Fibroblast of lung (primary cell): Measurements from ENCODE around the gene CAMKMT. TPM values are rescaled to one million over a fixed set of nuclear protein-coding genes. Genes with fewer than 3 reads are reported as not detected.
A peak's percentile ranks its signal among the peaks of the same experiment; 100 is the strongest.

Experiments
- DNase-seq, 2 donors: peaks; one replicate each; pipeline versions ENCODE4 v3.0.0 to v3.0.0-alpha.2; 2010; ENCODE audit warnings: low read depth in 2 of 2
- H2AFZ ChIP-seq: 2 replicates; pipeline ENCODE4 v1.5.1; 2012; ENCODE audit warnings: low read length, control low read depth, inconsistent platforms
- H3K27ac ChIP-seq: 2 replicates; pipeline ENCODE4 v1.5.1; 2011; ENCODE audit warnings: low read length, control low read depth; ENCODE audit not compliant: insufficient read depth
- H3K27me3 ChIP-seq: 2 replicates; pipeline ENCODE4 v1.5.1; 2011; ENCODE audit warnings: mild to moderate bottlenecking, low read length; ENCODE audit not compliant: control insufficient read depth, insufficient read depth
- H3K36me3 ChIP-seq: 2 replicates; pipeline ENCODE4 v1.5.1; 2011; ENCODE audit warnings: low read length; ENCODE audit not compliant: control insufficient read depth, insufficient read depth
- H3K4me1 ChIP-seq: 2 replicates; pipeline ENCODE4 v1.5.1; 2011; ENCODE audit warnings: low read length; ENCODE audit not compliant: control insufficient read depth, insufficient read depth; ENCODE audit errors: extremely low read depth
- H3K4me2 ChIP-seq: 2 replicates; pipeline ENCODE4 v1.5.1; 2011; ENCODE audit warnings: low read length, control low read depth; ENCODE audit not compliant: insufficient read depth; ENCODE audit errors: extremely low read depth
- H3K4me3 ChIP-seq, 4 experiments: fragments of 200-600 bp in 1 of 4; sonication (generic) in 1 of 4; replicated peaks in 1 of 4; 2 replicates each; pipeline ENCODE4 v1.5.1; 2011 to 2016; ENCODE audit warnings: low read length in 4 of 4, low read depth in 3 of 4, mild to moderate bottlenecking in 3 of 4, control low read depth in 2 of 4, inconsistent platforms in 1 of 4, mixed read lengths in 1 of 4; ENCODE audit not compliant: insufficient read depth in 1 of 4; ENCODE audit errors: control extremely low read depth in 1 of 4
- H3K79me2 ChIP-seq: 2 replicates; pipeline ENCODE4 v1.5.1; 2012; ENCODE audit warnings: mild to moderate bottlenecking, low read length, inconsistent platforms; ENCODE audit not compliant: control insufficient read depth, insufficient read depth
- H3K9ac ChIP-seq: 2 replicates; pipeline ENCODE4 v1.5.1; 2011; ENCODE audit warnings: mild to moderate bottlenecking, low read length, control low read depth; ENCODE audit not compliant: insufficient read depth
- H3K9me3 ChIP-seq: 2 replicates; pipeline ENCODE4 v1.5.1; 2012; ENCODE audit warnings: low read depth, low read length; ENCODE audit not compliant: control insufficient read depth, insufficient read depth
- H4K20me1 ChIP-seq: 2 replicates; pipeline ENCODE4 v1.5.1; 2011; ENCODE audit warnings: low read length; ENCODE audit not compliant: control insufficient read depth, insufficient read depth; ENCODE audit errors: extremely low read depth
- CTCF ChIP-seq, 2 donors: IDR thresholded peaks in 1 of 2; conservative IDR thresholded peaks in 1 of 2; 1 replicate in 1 of 2; 2 replicates in 1 of 2; pipeline ENCODE4 v1.5.1; 2011 to 2012; ENCODE audit warnings: low read length in 2 of 2, control low read depth in 1 of 2, inconsistent platforms in 1 of 2, low read depth in 1 of 2, mild to moderate bottlenecking in 1 of 2
- EZH2 ChIP-seq: IDR thresholded peaks from 2 replicates; pipeline ENCODE4 v1.5.1; 2012; ENCODE audit warnings: low read length, control low read depth, mild to moderate bottlenecking; ENCODE audit errors: missing control alignments
- polyA plus RNA-seq, 2 donors: library from polyadenylated mRNA; depleted of rRNA in 1 of 2; stranded (reverse) in 1 of 2; unstranded in 1 of 2; fragments of >200 nt; gene quantifications; 2 replicates each; pipeline ENCODE4 v1.2.1, GENCODE V29; 2011 to 2012; ENCODE audit warnings: missing spikeins in 1 of 2
- total RNA-seq: library from RNA; depleted of rRNA; stranded (reverse); fragments of >200 nt; gene quantifications from 2 replicates; pipeline ENCODE4 v1.2.1, GENCODE V29; 2014

CAMKMT gene
- total and polyA plus RNA-seq, 2 donors (not counting 1 experiment from before 2014, with no cell fraction given): 7.9 to 11.6 TPM

DNA sequence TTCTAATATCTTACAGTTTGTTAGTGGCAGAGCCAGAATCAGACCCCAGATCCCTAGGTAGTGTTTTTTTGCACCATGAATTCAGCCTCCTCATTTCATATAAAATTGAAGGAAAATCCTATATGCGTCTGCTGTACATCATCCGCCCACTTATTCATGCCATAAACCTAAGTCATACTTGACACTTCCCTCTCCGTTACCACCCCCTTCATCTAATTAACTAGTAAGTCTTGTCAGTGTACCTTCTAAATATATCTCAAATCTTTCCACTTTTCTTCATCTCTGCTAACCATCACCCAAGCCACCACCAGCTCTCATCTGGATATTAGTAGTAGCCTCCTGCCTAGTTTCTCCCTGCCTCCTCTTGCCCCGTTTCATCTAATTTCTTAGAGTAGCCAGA, 331.1 kb downstream of the CAMKMT start:
- Histone ChIP-seq H3K9ac (no peak overlapping the region), H3K36me3 (no peaks in the 10 kb centered on the region), H3K27me3 (no peaks in the 10 kb centered on the region), H3K4me3 (no peak overlapping the region), H3K4me2 (no peak overlapping the region), H3K9me3 (no peaks in the 10 kb centered on the region), H3K79me2 (no peaks in the 10 kb centered on the region), H3K4me1 (no peaks in the 10 kb centered on the region), H3K27ac (no peak overlapping the region), H4K20me1 (no peaks in the 10 kb centered on the region), H2AFZ (no peak overlapping the region)
- TF ChIP-seq CTCF (conservative IDR thresholded peaks at IDR 0.05 in 1 of 2, IDR thresholded peaks at IDR 0.05 in 1 of 2; ENCODE audit: low read depth in 1 of 2, low read length in 2 of 2): no peak
- TF ChIP-seq EZH2: no peak
- DNase-seq: peak in 1 of 2 donors; percentile 35

- Histone ChIP-seq H3K27me3 (no peaks in the 10 kb centered on the region), H3K36me3 (no peaks in the 10 kb centered on the region), H3K4me2 (no peak overlapping the region), H3K79me2 (no peaks in the 10 kb centered on the region), H4K20me1 (no peaks in the 10 kb centered on the region), H3K9me3 (no peaks in the 10 kb centered on the region), H2AFZ (no peak overlapping the region), H3K9ac (no peak overlapping the region), H3K4me3 (no peak overlapping the region), H3K4me1 (no peaks in the 10 kb centered on the region), H3K27ac (no peak overlapping the region)
- DNase-seq: no peak
- no peak for TF ChIP-seq CTCF (conservative IDR thresholded peaks at IDR 0.05 in 1 of 2, IDR thresholded peaks at IDR 0.05 in 1 of 2; ENCODE audit: low read depth in 1 of 2, low read length in 2 of 2)
- no peak for TF ChIP-seq EZH2
Observed at GRCh38 chr2:44700824-44701223, 339.1 kb downstream of the CAMKMT start.

DNA sequence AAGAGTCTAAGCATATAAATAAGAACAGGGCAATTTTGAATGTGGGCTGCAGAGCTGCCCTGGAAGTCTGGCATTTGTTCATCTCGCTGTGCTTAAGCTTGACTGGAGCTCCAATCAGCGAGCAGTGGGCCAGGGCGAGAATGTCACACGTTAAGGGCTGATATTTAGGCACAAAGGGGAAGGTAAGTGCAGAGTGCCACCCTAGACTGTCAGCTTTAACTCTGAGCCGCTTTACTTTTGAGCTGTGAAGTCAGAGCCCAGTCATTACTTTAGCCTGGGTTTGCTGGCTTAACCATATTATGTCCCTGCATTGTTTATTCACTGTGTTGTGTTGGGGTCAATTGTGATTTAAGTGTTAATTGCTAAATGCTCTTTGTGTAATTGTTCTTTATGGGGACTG, 343.6 kb downstream of the CAMKMT start:
- H3K27ac ChIP-seq: no peak overlapping the region
- no peaks in the 10 kb centered on the region for H3K79me2 ChIP-seq
- no peaks in the 10 kb centered on the region for H3K4me1 ChIP-seq
- no peak for DNase-seq
- no peak overlapping the region for H3K4me3 ChIP-seq
- TF ChIP-seq CTCF (conservative IDR thresholded peaks at IDR 0.05 in 1 of 2, IDR thresholded peaks at IDR 0.05 in 1 of 2; ENCODE audit: low read depth in 1 of 2, low read length in 2 of 2) (no peak), EZH2 (no peak)
- no peak overlapping the region for H3K9ac ChIP-seq
- no peak overlapping the region for H2AFZ ChIP-seq
- no peaks in the 10 kb centered on the region for H3K27me3 ChIP-seq
- no peaks in the 10 kb centered on the region for H3K9me3 ChIP-seq
- H3K4me2 ChIP-seq: no peak overlapping the region
- H4K20me1 ChIP-seq: no peaks in the 10 kb centered on the region
- H3K36me3 ChIP-seq: no peaks in the 10 kb centered on the region
